GM23338 (cell line): ENCODE data around the gene BCR. TPM values are rescaled to one million over a fixed set of nuclear protein-coding genes. Genes with fewer than 3 reads are reported as not detected.
A peak's percentile ranks its signal among the peaks of the same experiment; 100 is the strongest.

ENCODE experiments used
- ATAC-seq: fragments of 200-7000 bp; cut with Tn5 transposase; 3 replicates; pipeline ENCODE4 v1.9.1; 2020
- DNase-seq: peaks from one replicate; pipeline ENCODE4 v3.0.0-alpha.2; 2015; ENCODE audit warnings: low spot score
- H2AFZ ChIP-seq: fragments of 200-600 bp; sonication (generic); 2 replicates; pipeline ENCODE4 v1.8.0; 2016; ENCODE audit warnings: antibody characterized with exemption, mild to moderate bottlenecking, moderate library complexity
- H3F3A ChIP-seq: fragments of 200-600 bp; sonication (generic); replicated peaks from 2 replicates; pipeline ENCODE4 v1.8.0; 2017; ENCODE audit warnings: antibody characterized with exemption, mixed run types, low read depth
- H3K27ac ChIP-seq: fragments of 200-600 bp; sonication (generic); 2 replicates; pipeline ENCODE4 v1.6.1; 2016; ENCODE audit warnings: low read depth
- H3K27me3 ChIP-seq: fragments of 200-600 bp; sonication (generic); 2 replicates; pipeline ENCODE4 v1.8.0; 2016; ENCODE audit warnings: mild to moderate bottlenecking, mixed run types, moderate library complexity; ENCODE audit not compliant: insufficient read depth
- H3K36me3 ChIP-seq: fragments of 200-600 bp; sonication (generic); 2 replicates; pipeline ENCODE4 v1.8.0; 2016; ENCODE audit warnings: mild to moderate bottlenecking; ENCODE audit not compliant: insufficient read depth
- H3K4me1 ChIP-seq: fragments of 200-600 bp; sonication (generic); 2 replicates; pipeline ENCODE4 v1.8.0; 2016; ENCODE audit warnings: mild to moderate bottlenecking, moderate library complexity; ENCODE audit not compliant: insufficient read depth
- H3K4me2 ChIP-seq: fragments of 200-600 bp; sonication (generic); 2 replicates; pipeline ENCODE4 v1.7.1; 2017; ENCODE audit warnings: mixed run types
- H3K4me3 ChIP-seq: fragments of 200-600 bp; sonication (generic); 2 replicates; pipeline ENCODE4 v1.6.1; 2016; ENCODE audit warnings: mixed run types
- H3K79me2 ChIP-seq: fragments of 200-600 bp; sonication (generic); replicated peaks from 2 replicates; pipeline ENCODE4 v1.8.0; 2017; ENCODE audit warnings: mild to moderate bottlenecking; ENCODE audit not compliant: insufficient read depth
- H3K9me2 ChIP-seq: fragments of 200-600 bp; sonication (generic); 2 replicates; pipeline ENCODE4 v1.8.0; 2017; ENCODE audit not compliant: insufficient read depth
- H4K20me1 ChIP-seq: fragments of 200-600 bp; sonication (generic); replicated peaks from 2 replicates; pipeline ENCODE4 v1.8.0; 2017; ENCODE audit warnings: mild to moderate bottlenecking; ENCODE audit not compliant: insufficient read depth
- H3K27ac Mint-ChIP-seq: 2 replicates; pipeline ENCODE4 v1.8.0; 2020; ENCODE audit warnings: inconsistent platforms, mild to moderate bottlenecking, moderate library complexity, mixed read lengths
- H3K27me3 Mint-ChIP-seq: 3 replicates; pipeline ENCODE4 v1.8.0; 2022; ENCODE audit warnings: low read depth, mild to moderate bottlenecking, moderate library complexity, mixed read lengths, inconsistent platforms; ENCODE audit not compliant: insufficient read depth, poor library complexity
- H3K36me3 Mint-ChIP-seq: 3 replicates; pipeline ENCODE4 v1.8.0; 2021; ENCODE audit warnings: low read depth, mild to moderate bottlenecking, inconsistent platforms, moderate library complexity, mixed read lengths
- H3K4me1 Mint-ChIP-seq: 3 replicates; pipeline ENCODE4 v1.8.0; 2020; ENCODE audit warnings: mild to moderate bottlenecking, inconsistent platforms, mixed read lengths
- H3K4me3 Mint-ChIP-seq: 3 replicates; pipeline ENCODE4 v1.8.0; 2021; ENCODE audit warnings: moderate library complexity, mild to moderate bottlenecking, inconsistent platforms, mixed read lengths
- H3K9me3 Mint-ChIP-seq: 3 replicates; pipeline ENCODE4 v1.8.0; 2020; ENCODE audit warnings: moderate library complexity, mild to moderate bottlenecking, inconsistent platforms, mixed read lengths
- CREB1 ChIP-seq: fragments of 250-450 bp; sonication (Bioruptor Pico); IDR thresholded peaks from 2 replicates; pipeline ENCODE4 v1.5.0; 2020; ENCODE audit warnings: low read depth, mild to moderate bottlenecking, moderate library complexity
- EZH2 ChIP-seq: fragments of 200-600 bp; sonication (generic); IDR thresholded peaks from one replicate; pipeline ENCODE4 v1.8.0; 2017; ENCODE audit warnings: antibody characterized with exemption, mild to moderate bottlenecking, low read depth; ENCODE audit not compliant: unreplicated experiment
- EZH2phosphoT487 ChIP-seq: fragments of 200-600 bp; sonication (generic); IDR thresholded peaks from one replicate; pipeline ENCODE4 v1.8.1; 2018; ENCODE audit warnings: antibody characterized with exemption; ENCODE audit not compliant: unreplicated experiment
- JUNB ChIP-seq: IDR thresholded peaks from one replicate; pipeline ENCODE4 v1.6.1; 2016; ENCODE audit warnings: antibody characterized with exemption; ENCODE audit not compliant: unreplicated experiment
- NANOG ChIP-seq: IDR thresholded peaks from 2 replicates; pipeline ENCODE4 v1.6.1; 2016; ENCODE audit warnings: antibody characterized with exemption, borderline replicate concordance
- POLR2AphosphoS5 ChIP-seq: IDR thresholded peaks from 2 replicates; pipeline ENCODE4 v1.6.1; 2016; ENCODE audit warnings: antibody characterized with exemption, low read depth
- STAT1 ChIP-seq: IDR thresholded peaks from one replicate; pipeline ENCODE4 v1.6.1; 2016; ENCODE audit warnings: antibody characterized with exemption; ENCODE audit not compliant: unreplicated experiment
- ZNF114 ChIP-seq: fragments of 250-450 bp; sonication (Bioruptor Pico); IDR thresholded peaks from 2 replicates; pipeline ENCODE4 v1.5.0; 2020; ENCODE audit warnings: mild to moderate bottlenecking, moderate library complexity
- ZNF331 ChIP-seq: fragments of 250-450 bp; sonication (Bioruptor Pico); IDR thresholded peaks from 2 replicates; pipeline ENCODE4 v1.5.0; 2020; ENCODE audit warnings: low read depth, mild to moderate bottlenecking, moderate library complexity
- polyA plus RNA-seq: library from polyadenylated mRNA; unstranded; fragments of >200 nt; fragmentation: Nextera tagmentation; extraction: Ambion mirVana; gene quantifications from 2 replicates; pipeline ENCODE4 v1.2.1, GENCODE V29; 2016
- total RNA-seq: library from RNA; depleted of rRNA; stranded (reverse); fragments of >200 nt; shearing (Covaris generic); gene quantifications from 2 replicates; pipeline ENCODE4 v1.2.3, GENCODE V29; 2014
- TF ChIP-seq, protein P1 (sequence below): fragments of 250-450 bp; sonication (Bioruptor Pico); IDR thresholded peaks from 2 replicates; pipeline ENCODE4 v1.5.0; 2020; ENCODE audit warnings: mild to moderate bottlenecking, moderate library complexity
- TF ChIP-seq, protein P2 (sequence below): IDR thresholded peaks from 2 replicates; pipeline ENCODE4 v1.6.1; 2016; ENCODE audit warnings: antibody characterized with exemption
- TF ChIP-seq, protein P3 (sequence below), 2 experiments: fragments of 200-600 bp in 1 of 2; sonication (generic) in 1 of 2; conservative IDR thresholded peaks; 2 replicates each; pipeline versions ENCODE4 v1.5.1 to v1.6.1; 2016 to 2017; ENCODE audit warnings: antibody characterized with exemption in 2 of 2, low read depth in 2 of 2, mild to moderate bottlenecking in 2 of 2, moderate library complexity in 1 of 2
- TF ChIP-seq, protein P4 (sequence below): IDR thresholded peaks from one replicate; pipeline ENCODE4 v1.6.1; 2018; ENCODE audit warnings: antibody characterized with exemption; ENCODE audit not compliant: unreplicated experiment

BCR gene
- total and polyA plus RNA-seq, 2 experiments from 2014 or later: 17.7 to 121 TPM

DNA sequence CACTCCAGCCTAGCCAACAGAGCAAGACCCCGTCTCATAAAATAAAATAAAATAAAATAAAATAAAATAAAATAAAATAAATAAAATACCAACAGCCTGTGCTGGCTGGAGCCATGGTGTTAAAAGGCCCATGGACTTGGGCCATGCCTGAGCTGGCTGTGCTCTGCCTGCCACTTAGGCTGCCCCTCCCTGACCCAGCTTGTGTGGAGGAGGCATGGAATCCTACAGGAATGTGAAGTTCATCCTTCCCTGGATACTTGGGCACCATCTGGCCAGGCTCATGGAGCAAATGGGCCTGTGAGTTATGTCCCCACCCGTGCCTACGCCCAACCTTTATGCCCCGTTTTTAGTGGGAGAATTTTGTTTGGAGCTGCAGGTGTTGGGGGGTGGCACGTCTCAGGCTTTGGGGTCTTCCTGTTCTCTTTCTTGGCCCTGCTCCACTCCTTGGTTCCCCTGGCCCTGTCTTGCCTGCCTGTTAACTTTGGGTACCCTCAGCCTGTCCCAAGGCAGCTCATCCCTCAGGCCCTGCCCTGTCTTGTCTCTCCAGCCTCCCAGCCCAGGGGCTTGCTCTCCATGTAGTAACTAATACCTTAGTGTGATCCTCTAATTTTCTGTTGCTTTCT, 51.3 kb downstream of the BCR start:
- peak overlapping the region; percentile 91 for H3K27ac Mint-ChIP-seq
- Histone ChIP-seq H3K4me2 (peak overlapping the region; percentile 45; the same call in 1 of the 2 replicates), H3K79me2 (peaks cover 100% of the 10 kb centered on the region)

More for the DNA sequence above, 51.3 kb downstream of the BCR start:
- peaks cover 9% of the 10 kb centered on the region; the same call in 1 of the 2 replicates for H3K36me3 ChIP-seq
- Mint-ChIP-seq H3K36me3 (peaks cover 53% of the 10 kb centered on the region), H3K4me3 (no peak overlapping the region), H3K4me1 (peaks cover 65% of the 10 kb centered on the region), H3K9me3 (peaks cover 35% of the 10 kb centered on the region), H3K27me3 (peaks cover 12% of the 10 kb centered on the region)
- ATAC-seq (no peak), DNase-seq (no peak)
- H3K27me3 ChIP-seq: no peaks in the 10 kb centered on the region
- no peak overlapping the region for H3K27ac ChIP-seq
- H3K4me1 ChIP-seq: peaks cover 55% of the 10 kb centered on the region
- no peak overlapping the region for H2AFZ ChIP-seq
- peaks cover 5% of the 10 kb centered on the region for H4K20me1 ChIP-seq
- no peaks in the 10 kb centered on the region for H3K9me2 ChIP-seq
- TF ChIP-seq ZNF114 (CRISPR knock-in tag): no peak
- TF ChIP-seq ZNF331 (CRISPR knock-in tag): no peak
- TF ChIP-seq EZH2phosphoT487: no peak
- TF ChIP-seq POLR2AphosphoS5: no peak
- TF ChIP-seq, protein P1, sequence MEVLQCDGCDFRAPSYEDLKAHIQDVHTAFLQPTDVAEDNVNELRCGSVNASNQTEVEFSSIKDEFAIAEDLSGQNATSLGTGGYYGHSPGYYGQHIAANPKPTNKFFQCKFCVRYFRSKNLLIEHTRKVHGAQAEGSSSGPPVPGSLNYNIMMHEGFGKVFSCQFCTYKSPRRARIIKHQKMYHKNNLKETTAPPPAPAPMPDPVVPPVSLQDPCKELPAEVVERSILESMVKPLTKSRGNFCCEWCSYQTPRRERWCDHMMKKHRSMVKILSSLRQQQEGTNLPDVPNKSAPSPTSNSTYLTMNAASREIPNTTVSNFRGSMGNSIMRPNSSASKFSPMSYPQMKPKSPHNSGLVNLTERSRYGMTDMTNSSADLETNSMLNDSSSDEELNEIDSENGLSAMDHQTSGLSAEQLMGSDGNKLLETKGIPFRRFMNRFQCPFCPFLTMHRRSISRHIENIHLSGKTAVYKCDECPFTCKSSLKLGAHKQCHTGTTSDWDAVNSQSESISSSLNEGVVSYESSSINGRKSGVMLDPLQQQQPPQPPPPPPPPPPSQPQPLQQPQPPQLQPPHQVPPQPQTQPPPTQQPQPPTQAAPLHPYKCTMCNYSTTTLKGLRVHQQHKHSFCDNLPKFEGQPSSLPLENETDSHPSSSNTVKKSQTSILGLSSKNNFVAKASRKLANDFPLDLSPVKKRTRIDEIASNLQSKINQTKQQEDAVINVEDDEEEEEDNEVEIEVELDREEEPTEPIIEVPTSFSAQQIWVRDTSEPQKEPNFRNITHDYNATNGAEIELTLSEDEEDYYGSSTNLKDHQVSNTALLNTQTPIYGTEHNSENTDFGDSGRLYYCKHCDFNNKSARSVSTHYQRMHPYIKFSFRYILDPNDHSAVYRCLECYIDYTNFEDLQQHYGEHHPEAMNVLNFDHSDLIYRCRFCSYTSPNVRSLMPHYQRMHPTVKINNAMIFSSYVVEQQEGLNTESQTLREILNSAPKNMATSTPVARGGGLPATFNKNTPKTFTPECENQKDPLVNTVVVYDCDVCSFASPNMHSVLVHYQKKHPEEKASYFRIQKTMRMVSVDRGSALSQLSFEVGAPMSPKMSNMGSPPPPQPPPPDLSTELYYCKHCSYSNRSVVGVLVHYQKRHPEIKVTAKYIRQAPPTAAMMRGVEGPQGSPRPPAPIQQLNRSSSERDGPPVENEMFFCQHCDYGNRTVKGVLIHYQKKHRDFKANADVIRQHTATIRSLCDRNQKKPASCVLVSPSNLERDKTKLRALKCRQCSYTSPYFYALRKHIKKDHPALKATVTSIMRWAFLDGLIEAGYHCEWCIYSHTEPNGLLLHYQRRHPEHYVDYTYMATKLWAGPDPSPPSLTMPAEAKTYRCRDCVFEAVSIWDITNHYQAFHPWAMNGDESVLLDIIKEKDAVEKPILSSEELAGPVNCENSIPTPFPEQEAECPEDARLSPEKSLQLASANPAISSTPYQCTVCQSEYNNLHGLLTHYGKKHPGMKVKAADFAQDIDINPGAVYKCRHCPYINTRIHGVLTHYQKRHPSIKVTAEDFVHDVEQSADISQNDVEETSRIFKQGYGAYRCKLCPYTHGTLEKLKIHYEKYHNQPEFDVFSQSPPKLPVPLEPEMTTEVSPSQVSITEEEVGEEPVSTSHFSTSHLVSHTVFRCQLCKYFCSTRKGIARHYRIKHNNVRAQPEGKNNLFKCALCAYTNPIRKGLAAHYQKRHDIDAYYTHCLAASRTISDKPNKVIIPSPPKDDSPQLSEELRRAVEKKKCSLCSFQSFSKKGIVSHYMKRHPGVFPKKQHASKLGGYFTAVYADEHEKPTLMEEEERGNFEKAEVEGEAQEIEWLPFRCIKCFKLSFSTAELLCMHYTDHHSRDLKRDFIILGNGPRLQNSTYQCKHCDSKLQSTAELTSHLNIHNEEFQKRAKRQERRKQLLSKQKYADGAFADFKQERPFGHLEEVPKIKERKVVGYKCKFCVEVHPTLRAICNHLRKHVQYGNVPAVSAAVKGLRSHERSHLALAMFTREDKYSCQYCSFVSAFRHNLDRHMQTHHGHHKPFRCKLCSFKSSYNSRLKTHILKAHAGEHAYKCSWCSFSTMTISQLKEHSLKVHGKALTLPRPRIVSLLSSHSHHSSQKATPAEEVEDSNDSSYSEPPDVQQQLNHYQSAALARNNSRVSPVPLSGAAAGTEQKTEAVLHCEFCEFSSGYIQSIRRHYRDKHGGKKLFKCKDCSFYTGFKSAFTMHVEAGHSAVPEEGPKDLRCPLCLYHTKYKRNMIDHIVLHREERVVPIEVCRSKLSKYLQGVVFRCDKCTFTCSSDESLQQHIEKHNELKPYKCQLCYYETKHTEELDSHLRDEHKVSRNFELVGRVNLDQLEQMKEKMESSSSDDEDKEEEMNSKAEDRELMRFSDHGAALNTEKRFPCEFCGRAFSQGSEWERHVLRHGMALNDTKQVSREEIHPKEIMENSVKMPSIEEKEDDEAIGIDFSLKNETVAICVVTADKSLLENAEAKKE (CRISPR knock-in tag): no peak
- no peak for TF ChIP-seq JUNB
- no peak for TF ChIP-seq CREB1 (CRISPR knock-in tag)
- TF ChIP-seq, protein P2, sequence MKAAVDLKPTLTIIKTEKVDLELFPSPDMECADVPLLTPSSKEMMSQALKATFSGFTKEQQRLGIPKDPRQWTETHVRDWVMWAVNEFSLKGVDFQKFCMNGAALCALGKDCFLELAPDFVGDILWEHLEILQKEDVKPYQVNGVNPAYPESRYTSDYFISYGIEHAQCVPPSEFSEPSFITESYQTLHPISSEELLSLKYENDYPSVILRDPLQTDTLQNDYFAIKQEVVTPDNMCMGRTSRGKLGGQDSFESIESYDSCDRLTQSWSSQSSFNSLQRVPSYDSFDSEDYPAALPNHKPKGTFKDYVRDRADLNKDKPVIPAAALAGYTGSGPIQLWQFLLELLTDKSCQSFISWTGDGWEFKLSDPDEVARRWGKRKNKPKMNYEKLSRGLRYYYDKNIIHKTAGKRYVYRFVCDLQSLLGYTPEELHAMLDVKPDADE: no peak
- TF ChIP-seq, protein P3, sequence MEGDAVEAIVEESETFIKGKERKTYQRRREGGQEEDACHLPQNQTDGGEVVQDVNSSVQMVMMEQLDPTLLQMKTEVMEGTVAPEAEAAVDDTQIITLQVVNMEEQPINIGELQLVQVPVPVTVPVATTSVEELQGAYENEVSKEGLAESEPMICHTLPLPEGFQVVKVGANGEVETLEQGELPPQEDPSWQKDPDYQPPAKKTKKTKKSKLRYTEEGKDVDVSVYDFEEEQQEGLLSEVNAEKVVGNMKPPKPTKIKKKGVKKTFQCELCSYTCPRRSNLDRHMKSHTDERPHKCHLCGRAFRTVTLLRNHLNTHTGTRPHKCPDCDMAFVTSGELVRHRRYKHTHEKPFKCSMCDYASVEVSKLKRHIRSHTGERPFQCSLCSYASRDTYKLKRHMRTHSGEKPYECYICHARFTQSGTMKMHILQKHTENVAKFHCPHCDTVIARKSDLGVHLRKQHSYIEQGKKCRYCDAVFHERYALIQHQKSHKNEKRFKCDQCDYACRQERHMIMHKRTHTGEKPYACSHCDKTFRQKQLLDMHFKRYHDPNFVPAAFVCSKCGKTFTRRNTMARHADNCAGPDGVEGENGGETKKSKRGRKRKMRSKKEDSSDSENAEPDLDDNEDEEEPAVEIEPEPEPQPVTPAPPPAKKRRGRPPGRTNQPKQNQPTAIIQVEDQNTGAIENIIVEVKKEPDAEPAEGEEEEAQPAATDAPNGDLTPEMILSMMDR (conservative IDR thresholded peaks at IDR 0.05; ENCODE audit: low read depth in 2 of 2): no peak
- TF ChIP-seq EZH2: no peak
- TF ChIP-seq NANOG: no peak
- TF ChIP-seq, protein P4, sequence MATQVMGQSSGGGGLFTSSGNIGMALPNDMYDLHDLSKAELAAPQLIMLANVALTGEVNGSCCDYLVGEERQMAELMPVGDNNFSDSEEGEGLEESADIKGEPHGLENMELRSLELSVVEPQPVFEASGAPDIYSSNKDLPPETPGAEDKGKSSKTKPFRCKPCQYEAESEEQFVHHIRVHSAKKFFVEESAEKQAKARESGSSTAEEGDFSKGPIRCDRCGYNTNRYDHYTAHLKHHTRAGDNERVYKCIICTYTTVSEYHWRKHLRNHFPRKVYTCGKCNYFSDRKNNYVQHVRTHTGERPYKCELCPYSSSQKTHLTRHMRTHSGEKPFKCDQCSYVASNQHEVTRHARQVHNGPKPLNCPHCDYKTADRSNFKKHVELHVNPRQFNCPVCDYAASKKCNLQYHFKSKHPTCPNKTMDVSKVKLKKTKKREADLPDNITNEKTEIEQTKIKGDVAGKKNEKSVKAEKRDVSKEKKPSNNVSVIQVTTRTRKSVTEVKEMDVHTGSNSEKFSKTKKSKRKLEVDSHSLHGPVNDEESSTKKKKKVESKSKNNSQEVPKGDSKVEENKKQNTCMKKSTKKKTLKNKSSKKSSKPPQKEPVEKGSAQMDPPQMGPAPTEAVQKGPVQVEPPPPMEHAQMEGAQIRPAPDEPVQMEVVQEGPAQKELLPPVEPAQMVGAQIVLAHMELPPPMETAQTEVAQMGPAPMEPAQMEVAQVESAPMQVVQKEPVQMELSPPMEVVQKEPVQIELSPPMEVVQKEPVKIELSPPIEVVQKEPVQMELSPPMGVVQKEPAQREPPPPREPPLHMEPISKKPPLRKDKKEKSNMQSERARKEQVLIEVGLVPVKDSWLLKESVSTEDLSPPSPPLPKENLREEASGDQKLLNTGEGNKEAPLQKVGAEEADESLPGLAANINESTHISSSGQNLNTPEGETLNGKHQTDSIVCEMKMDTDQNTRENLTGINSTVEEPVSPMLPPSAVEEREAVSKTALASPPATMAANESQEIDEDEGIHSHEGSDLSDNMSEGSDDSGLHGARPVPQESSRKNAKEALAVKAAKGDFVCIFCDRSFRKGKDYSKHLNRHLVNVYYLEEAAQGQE: no peak
- TF ChIP-seq STAT1: no peak
- H3F3A ChIP-seq: peaks cover 15% of the 10 kb centered on the region; the same call in 1 of the 2 replicates
- no peak overlapping the region for H3K4me3 ChIP-seq
